HG03457 (cell line): ENCODE measurements around the gene ZFP28.

ENCODE experiments used
- ATAC-seq: cut with Tn5 transposase; IDR thresholded peaks from one replicate; pipeline ENCODE4 v1.9.1; 2021; ENCODE audit warnings: moderate number of reproducible peaks; ENCODE audit not compliant: unreplicated experiment

The ZFP28 gene

GRCh38 chr19:56595548-56595899 is 56.8 kb downstream of the ZFP28 start:
- no peak for ATAC-seq

- no peak for ATAC-seq
Observed at GRCh38 chr19:56596676-56597075, 57.9 kb downstream of the ZFP28 start.

GRCh38 chr19:56597696-56598095 is 58.9 kb downstream of the ZFP28 start:
- no peak for ATAC-seq

GRCh38 chr19:56601375-56601774 is 62.6 kb downstream of the ZFP28 start:
- no peak for ATAC-seq

GRCh38 chr19:56603829-56604228 is 65.1 kb downstream of the ZFP28 start:
- no peak for ATAC-seq
